Activated CD8-positive, alpha-beta T cell treated with anti-CD3 and anti-CD28 coated beads, Interleukin-2, amount 10 ng/mL, durations not matched to agents 7 days and 5 days (primary cell): ENCODE results near the gene IL27RA. TPM values are rescaled to one million over a fixed set of nuclear protein-coding genes. Genes with fewer than 3 reads are reported as not detected.

Experiments used
- ATAC-seq: fragments of 150-1000 bp; cut with Tn5 transposase; one replicate; pipeline ENCODE4 v1.10.0; 2021; ENCODE audit warnings: moderate library complexity
- CTCF ChIA-PET: fragments of 350-600 bp; sonication (Branson Sonifier 250); formaldehyde crosslinking; loops from one replicate; lab custom pipeline; 2021; ENCODE audit warnings: antibody characterized with exemption; lab: Charles Lee
- POLR2A ChIA-PET: fragments of 350-600 bp; sonication (Branson Sonifier 250); formaldehyde crosslinking; loops from one replicate; lab custom pipeline; 2021; ENCODE audit warnings: antibody characterized with exemption; lab: Charles Lee
- DNase-seq: peaks from one replicate; pipeline ENCODE4 v3.0.0-alpha.2; 2020
- H3K27ac Mint-ChIP-seq: one replicate; pipeline ENCODE4 v1.8.0; 2021; ENCODE audit warnings: mild to moderate bottlenecking, mixed read lengths
- H3K27me3 Mint-ChIP-seq: one replicate; pipeline ENCODE4 v1.8.0; 2021; ENCODE audit warnings: low read depth, mixed read lengths
- H3K36me3 Mint-ChIP-seq: one replicate; pipeline ENCODE4 v1.8.0; 2021; ENCODE audit warnings: low read depth, mixed read lengths
- H3K4me1 Mint-ChIP-seq: one replicate; pipeline ENCODE4 v1.8.0; 2021; ENCODE audit warnings: low read depth, mixed read lengths
- H3K4me3 Mint-ChIP-seq: one replicate; pipeline ENCODE4 v1.8.0; 2021; ENCODE audit warnings: mild to moderate bottlenecking, mixed read lengths
- H3K9me3 Mint-ChIP-seq: one replicate; pipeline ENCODE4 v1.8.0; 2022; ENCODE audit warnings: mixed read lengths; ENCODE audit not compliant: insufficient read depth
- total RNA-seq, 2 experiments: library from RNA; stranded (reverse); gene quantifications; one replicate each; pipeline ENCODE4 v1.2.3, GENCODE V29; 2021

Gene IL27RA
- total RNA-seq, 2 experiments from 2014 or later: 39.7 to 39.8 TPM

DNA sequence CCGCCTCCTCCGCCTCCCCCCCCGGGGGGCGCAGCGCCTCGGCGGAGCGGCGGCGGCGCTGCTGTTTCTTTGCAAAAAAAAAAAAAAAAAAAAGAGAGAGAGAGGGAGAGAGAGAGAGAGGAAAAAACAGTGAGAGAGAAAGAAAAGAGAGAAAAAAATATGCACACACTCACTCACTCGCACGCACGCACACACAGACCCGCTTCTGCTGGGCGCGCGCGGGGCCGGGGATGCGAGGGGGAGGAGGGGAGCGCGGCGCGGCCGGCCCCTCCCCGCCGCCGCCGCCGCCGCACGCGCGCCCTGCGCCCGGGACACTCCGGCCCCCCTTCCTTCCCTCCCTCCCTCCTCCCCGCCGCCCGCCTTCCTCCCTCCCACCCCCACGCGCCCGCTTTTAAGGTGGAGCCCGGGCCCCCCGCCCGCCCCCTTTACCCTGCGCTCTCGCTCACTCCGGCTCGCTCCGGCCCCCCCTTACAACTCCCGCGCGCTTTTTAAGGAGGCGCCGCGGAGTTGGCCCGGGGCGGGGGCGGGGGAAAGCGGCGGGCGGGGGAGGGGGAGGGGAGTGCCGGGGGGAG, 59.0 kb downstream of the IL27RA start, which contains the start of gene SAMD1:
SAMD1 (minus strand) TSS at position 243 of the 572 bp plus-strand sequence.
- Mint-ChIP-seq H3K4me1 (peaks cover 24% of the 10 kb centered on the region), H3K4me3 (peak within 1 kb of the TSS; percentile 93), H3K27me3 (no peaks in the 10 kb centered on the region), H3K36me3 (peaks cover 33% of the 10 kb centered on the region), H3K9me3 (peaks cover 7% of the 10 kb centered on the region), H3K27ac (peak within 1 kb of the TSS; percentile 96)
- DNase-seq (peak; percentile 92), ATAC-seq (peak; percentile 66)
- CTCF ChIA-PET: interaction anchor here (1.3 to 1.7 kb wide), 3 partner anchors 17 to 208 kb away, joined by 3 to 11 read pairs (median 5); partner anchors contain the start of gene ASF1B
- POLR2A ChIA-PET: interaction anchor here (1.0 to 1.6 kb wide), 2 partner anchors 9 to 46 kb away, joined by 3 to 7 read pairs; partner anchors contain the start of gene ASF1B

GRCh38 chr19:14091081-14091812, 59.7 kb downstream of the IL27RA start:
- POLR2A ChIA-PET: interaction anchor here (0.8 to 1.6 kb wide), 3 partner anchors 19 to 46 kb away, joined by 3 to 7 read pairs (median 4); partner anchors contain the start of genes ASF1B and MISP3
- DNase-seq (peak; percentile 65), ATAC-seq (peak; percentile 78)
- CTCF ChIA-PET: interaction anchor here (0.6 to 1.7 kb wide), 8 partner anchors 9 to 209 kb away, joined by 3 to 11 read pairs (median 4); partner anchors contain the start of gene ASF1B
- Mint-ChIP-seq H3K4me1 (peaks cover 24% of the 10 kb centered on the region), H3K27ac (peak overlapping the region; percentile 96), H3K4me3 (peak overlapping the region; percentile 93), H3K36me3 (peaks cover 33% of the 10 kb centered on the region), H3K9me3 (peaks cover 7% of the 10 kb centered on the region), H3K27me3 (no peaks in the 10 kb centered on the region)

- ChIA-PET POLR2A (interaction anchor here (0.8 to 1.6 kb wide), 3 partner anchors 19 to 45 kb away, joined by 3 to 7 read pairs (median 4); partner anchors contain the start of genes ASF1B and MISP3), CTCF (interaction anchor here (0.6 to 1.7 kb wide), 9 partner anchors 9 to 213 kb away, joined by 3 to 11 read pairs (median 3); partner anchors contain the start of gene ASF1B)
- ATAC-seq: peak; percentile 5
- Mint-ChIP-seq H3K27ac (peak overlapping the region; percentile 96), H3K4me3 (peak overlapping the region; percentile 93), H3K4me1 (peaks cover 24% of the 10 kb centered on the region), H3K27me3 (no peaks in the 10 kb centered on the region), H3K36me3 (peaks cover 37% of the 10 kb centered on the region), H3K9me3 (peaks cover 7% of the 10 kb centered on the region)
- peak; percentile 64 for DNase-seq
Measured at GRCh38 chr19:14091813-14092462, 60.4 kb downstream of the IL27RA start.

DNA sequence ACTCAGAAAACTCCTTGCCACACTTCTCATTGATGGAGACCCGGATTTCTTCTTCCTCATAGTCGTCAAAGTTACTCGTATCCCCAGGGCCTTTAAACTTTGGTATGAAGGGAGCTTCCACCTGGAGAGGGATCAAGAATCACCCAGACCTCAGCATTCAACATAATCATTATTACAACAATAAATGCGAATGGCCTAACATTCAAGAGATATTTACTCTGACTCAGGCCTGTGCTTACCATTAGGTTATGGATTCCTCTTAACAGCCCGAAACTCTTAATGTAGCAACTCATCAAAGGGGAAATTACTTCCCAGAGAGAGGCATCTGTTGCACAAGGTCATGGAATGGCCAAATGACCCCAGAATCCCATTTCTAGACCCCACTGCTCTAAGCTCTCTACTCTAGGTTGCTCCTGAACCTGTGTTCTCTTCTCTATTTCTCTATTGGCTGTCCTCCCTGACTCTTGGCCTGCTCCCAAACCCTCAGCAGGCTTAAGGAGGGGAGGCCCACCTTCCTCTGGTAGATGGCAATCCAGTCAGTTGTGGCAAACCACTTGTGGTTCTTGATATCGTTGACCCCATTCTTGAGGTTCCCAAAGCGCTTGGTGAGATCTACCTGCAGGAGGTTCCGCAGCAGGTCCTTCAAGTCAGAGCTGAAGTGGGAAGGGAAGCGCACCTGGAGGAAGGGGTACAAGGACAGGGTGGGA, 61.7 kb downstream of the IL27RA start:
- H3K4me3 Mint-ChIP-seq: peak overlapping the region; percentile 56
- POLR2A ChIA-PET: interaction anchor here (0.6 kb wide), 1 partner anchor 469 kb away, joined by 3 read pairs; no protein-coding TSS in a partner anchor

GRCh38 chr19:14094854-14095253, 63.3 kb downstream of the IL27RA start:
- no peak for ATAC-seq
- Mint-ChIP-seq H3K27me3 (no peaks in the 10 kb centered on the region), H3K36me3 (peaks cover 20% of the 10 kb centered on the region), H3K4me3 (no peak overlapping the region), H3K27ac (peak overlapping the region; percentile 5), H3K4me1 (peaks cover 13% of the 10 kb centered on the region), H3K9me3 (peaks cover 7% of the 10 kb centered on the region)
- POLR2A ChIA-PET: interaction anchor here (0.6 kb wide), 1 partner anchor 42 kb away, joined by 4 read pairs; the partner anchor contains the start of gene ASF1B
- DNase-seq: no peak
- CTCF ChIA-PET: interaction anchor here (1.0 to 4.0 kb wide), 2 partner anchors 20 to 42 kb away, joined by 3 to 20 read pairs; no protein-coding TSS in a partner anchor

More for the DNA sequence above, 61.7 kb downstream of the IL27RA start:
- peak overlapping the region; percentile 67 for H3K27ac Mint-ChIP-seq
- ATAC-seq (no peak), DNase-seq (no peak)
- no peaks in the 10 kb centered on the region for H3K27me3 Mint-ChIP-seq
- peaks cover 31% of the 10 kb centered on the region for H3K36me3 Mint-ChIP-seq
- peaks cover 21% of the 10 kb centered on the region for H3K4me1 Mint-ChIP-seq
- peaks cover 7% of the 10 kb centered on the region for H3K9me3 Mint-ChIP-seq
- CTCF ChIA-PET: interaction anchor here (1.0 to 4.0 kb wide), 3 partner anchors 22 to 214 kb away, joined by 3 to 20 read pairs (median 4); partner anchors contain the start of gene ASF1B

DNA sequence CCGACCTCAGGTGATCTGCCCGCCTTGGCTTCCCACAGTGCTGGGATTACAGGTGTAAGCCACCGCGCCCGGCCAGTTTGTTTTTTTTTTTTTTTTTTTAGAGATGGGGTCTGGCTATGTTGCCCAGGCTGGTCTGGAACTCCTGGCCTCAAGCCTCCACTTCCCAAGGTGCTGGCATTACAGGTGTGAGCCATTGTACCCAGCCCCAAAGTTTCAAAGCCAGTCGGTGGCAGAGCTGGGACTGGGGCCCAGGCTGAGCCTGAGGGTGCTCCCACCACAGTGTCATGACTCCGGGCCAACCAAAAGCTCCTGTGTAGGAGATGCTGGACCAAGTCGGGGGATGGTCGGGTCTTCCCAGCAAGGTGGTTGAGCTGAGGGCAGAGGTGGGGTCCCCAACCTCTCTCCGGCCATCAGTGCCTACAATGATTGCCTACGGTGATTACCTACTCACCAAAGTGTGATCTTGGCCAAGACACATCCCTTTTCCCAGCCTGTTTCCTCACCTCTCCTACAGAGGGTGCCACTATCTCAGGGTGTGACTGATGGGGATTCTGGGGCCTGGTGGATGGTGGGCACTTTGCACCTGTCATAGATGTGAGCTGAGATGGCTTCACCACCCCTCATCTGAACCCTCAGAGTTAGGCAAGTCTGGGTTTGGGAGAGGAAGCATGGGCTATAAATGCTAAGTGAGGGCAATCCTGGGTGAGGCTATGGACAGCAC, 64.9 kb downstream of the IL27RA start:
- Mint-ChIP-seq H3K9me3 (peaks cover 7% of the 10 kb centered on the region), H3K4me3 (no peak overlapping the region), H3K36me3 (peaks cover 20% of the 10 kb centered on the region), H3K27ac (no peak overlapping the region), H3K27me3 (no peaks in the 10 kb centered on the region), H3K4me1 (peaks cover 13% of the 10 kb centered on the region)
- ATAC-seq: no peak
- DNase-seq: no peak
- CTCF ChIA-PET: interaction anchor here (4.0 kb wide), 1 partner anchor 19 kb away, joined by 20 read pairs; no protein-coding TSS in a partner anchor
- POLR2A ChIA-PET: interaction anchor here (0.5 kb wide), 1 partner anchor 1763 kb away, joined by 3 read pairs; no protein-coding TSS in a partner anchor

GRCh38 chr19:14097532-14098151, 66.1 kb downstream of the IL27RA start:
- no peak for DNase-seq
- no peak for ATAC-seq
- Mint-ChIP-seq H3K4me3 (no peak overlapping the region), H3K4me1 (peaks cover 8% of the 10 kb centered on the region), H3K36me3 (peaks cover 15% of the 10 kb centered on the region), H3K9me3 (peaks cover 7% of the 10 kb centered on the region), H3K27me3 (no peaks in the 10 kb centered on the region), H3K27ac (no peak overlapping the region)
- ChIA-PET CTCF (no interaction called here), POLR2A (no interaction called here)

- H3K27ac Mint-ChIP-seq: no peak overlapping the region
- H3K9me3 Mint-ChIP-seq: no peaks in the 10 kb centered on the region
- H3K27me3 Mint-ChIP-seq: no peaks in the 10 kb centered on the region
- ATAC-seq (no peak), DNase-seq (no peak)
- CTCF ChIA-PET: interaction anchor here (5.4 kb wide), 1 partner anchor 13 kb away, joined by 23 read pairs; a partner anchor contains a TSS
- H3K4me3 Mint-ChIP-seq: no peak overlapping the region
- peaks cover 5% of the 10 kb centered on the region for H3K4me1 Mint-ChIP-seq
- peaks cover 10% of the 10 kb centered on the region for H3K36me3 Mint-ChIP-seq
- POLR2A ChIA-PET: no interaction called here
Measured at GRCh38 chr19:14101003-14101545, 69.5 kb downstream of the IL27RA start.

DNA sequence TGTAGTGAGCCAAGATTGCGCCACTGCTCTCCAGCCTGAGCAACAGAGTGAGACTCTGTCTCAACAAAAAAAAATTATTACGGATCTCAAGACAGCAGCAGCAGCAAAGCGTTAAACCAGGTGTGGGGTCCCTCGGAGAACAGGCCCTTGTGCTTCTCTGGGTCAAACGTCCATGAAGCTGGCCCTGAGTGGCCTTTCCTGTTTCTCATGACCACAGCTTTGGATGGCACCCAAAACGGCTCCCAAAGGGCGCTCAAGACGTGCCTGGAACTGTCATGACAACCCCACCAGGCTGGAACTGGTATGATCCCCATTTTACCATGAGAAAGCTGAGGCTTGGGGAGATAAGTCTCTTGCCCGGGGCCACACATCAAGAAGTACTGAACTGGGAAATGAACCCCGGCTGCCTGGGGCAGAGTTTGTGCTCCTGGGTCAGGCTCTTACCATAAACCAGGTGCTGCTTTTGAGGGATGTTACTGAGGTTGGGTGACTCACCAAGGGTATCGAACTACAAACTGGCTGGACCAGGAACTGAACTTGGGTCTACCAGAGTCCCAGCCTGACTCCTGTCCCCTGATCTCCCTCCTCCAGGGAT, 70.6 kb downstream of the IL27RA start:
- DNase-seq (no peak), ATAC-seq (no peak)
- Mint-ChIP-seq H3K27me3 (no peaks in the 10 kb centered on the region), H3K27ac (no peak overlapping the region), H3K9me3 (no peaks in the 10 kb centered on the region), H3K36me3 (peaks cover 5% of the 10 kb centered on the region), H3K4me1 (peaks cover 5% of the 10 kb centered on the region), H3K4me3 (no peak overlapping the region)
- CTCF ChIA-PET: interaction anchor here (5.4 kb wide), 1 partner anchor 12 kb away, joined by 23 read pairs; a partner anchor contains a TSS
- POLR2A ChIA-PET: no interaction called here
